NCI-H460 (cell line): ENCODE results near the gene XYLT1. TPM values are rescaled to one million over a fixed set of nuclear protein-coding genes. Genes with fewer than 3 reads are reported as not detected.
"Not testable (repeated sequence)": the region's sequence is repeated elsewhere in the genome, so short reads cannot be mapped to it uniquely, and the experiment has no call there.

ENCODE experiments used
- DNase-seq: peaks from one replicate; pipeline ENCODE4 v3.0.0-alpha.2; 2016; ENCODE audit warnings: low read depth; ENCODE audit errors: extremely low read depth
- total RNA-seq: library from RNA; depleted of rRNA; stranded (reverse); fragments of >200 nt; shearing (Covaris generic); gene quantifications from 2 replicates; pipeline ENCODE4 v1.2.3, GENCODE V29; 2014

Gene XYLT1
- total RNA-seq, 1 experiment from 2014 or later: 27.2 TPM

DNA sequence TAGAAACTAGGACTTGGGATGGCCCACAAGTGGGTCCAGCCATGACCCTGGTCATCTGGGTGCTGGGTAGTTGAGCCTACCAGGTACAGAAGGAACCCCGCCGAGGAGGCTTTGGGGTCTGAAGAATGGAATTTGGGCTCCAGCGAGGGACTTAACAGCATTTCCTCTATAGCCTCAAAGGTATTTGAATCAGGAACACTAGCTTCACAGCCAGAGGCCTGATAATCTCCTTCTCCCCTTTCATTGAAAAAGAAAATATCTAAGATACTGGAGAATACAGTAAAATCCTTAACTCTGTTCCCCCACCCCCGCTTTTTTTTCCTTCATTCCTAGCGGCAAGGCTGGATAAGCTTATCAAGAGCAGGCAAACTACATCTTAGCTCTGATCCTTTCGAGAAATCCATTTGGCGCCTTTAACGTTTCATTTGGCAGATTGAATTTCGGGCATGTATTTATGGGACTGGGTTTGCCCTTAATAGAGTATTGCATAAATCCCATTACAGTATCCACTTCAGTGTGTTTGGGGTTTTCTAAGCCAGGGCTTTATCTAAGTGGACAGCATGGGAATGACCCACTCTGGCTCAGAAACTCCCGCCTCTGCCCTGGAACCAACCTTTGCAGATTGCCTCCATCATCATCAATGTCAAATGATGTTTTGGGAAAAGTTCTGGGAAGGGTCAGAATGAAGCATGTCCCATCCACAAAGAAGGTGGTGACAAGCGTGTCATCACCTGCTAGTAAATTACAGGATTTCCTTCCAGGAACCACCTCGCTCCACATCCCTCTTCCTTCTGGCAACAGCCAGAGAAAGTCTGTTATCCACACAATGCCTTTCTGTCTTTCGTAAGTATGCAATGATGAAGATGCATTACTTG lies 36.9 kb downstream of the XYLT1 start:
- no peak for DNase-seq

DNA sequence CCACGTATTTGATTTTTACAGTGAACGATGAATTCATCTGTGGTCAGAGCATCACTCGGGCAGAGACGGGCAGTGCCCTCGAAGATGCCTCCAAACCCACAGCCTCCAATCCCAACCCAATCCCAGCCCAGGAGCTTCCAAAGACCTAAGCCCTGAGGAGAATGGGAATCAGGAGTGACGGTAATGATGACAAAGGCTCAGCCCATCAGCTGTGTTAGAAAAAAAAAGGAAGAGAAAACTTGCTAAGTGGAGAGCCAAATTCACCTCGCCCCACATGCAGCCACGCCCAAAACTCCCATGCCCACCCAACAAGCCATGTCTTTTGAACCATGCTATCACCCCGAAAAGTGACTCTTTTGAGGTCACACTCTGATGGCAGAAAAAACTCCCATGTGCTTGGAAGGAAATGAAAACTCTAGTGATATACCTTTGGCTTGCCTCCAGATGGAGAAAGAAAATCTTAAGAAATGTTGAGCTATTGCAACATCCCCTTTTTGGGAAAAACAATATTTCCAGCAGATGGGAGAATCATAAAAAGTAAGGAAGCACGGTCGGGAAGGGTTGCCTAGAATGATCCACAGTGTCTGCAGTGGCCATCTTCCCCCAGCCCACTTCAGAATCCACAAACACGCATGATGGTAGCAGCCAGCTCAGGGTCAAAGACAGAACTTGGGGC lies 37.7 kb downstream of the XYLT1 start:
- no peak for DNase-seq

DNA sequence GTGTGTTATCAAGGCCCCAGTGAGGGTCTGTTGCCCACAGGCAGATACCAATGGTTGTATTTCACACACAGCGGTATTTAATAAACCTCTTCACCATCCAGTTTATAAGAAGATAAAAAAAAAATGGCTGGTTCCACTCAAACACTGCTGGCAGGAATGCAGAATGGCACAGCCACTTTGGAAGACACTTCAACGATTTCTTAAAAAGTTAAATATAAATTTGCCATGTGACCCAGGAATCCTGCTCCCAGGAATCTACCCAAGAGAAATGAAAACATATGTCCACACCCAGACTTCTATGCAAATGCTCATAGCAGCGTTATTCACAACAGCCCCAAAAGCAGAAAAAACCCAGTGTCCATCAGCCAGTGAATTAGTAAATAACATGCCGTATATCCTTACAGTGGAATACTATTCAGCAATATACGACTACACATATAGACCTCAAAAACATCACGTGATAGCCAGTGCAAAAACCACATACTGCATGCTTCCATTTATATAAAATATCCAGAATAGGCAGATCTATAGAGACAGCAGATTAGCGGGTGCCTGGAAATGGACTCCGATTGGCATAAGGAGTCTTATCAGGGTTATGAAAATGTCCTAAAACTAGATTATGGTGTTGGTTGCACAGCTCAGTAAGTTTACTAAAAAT lies 38.7 kb downstream of the XYLT1 start:
- DNase-seq: no peak

DNA sequence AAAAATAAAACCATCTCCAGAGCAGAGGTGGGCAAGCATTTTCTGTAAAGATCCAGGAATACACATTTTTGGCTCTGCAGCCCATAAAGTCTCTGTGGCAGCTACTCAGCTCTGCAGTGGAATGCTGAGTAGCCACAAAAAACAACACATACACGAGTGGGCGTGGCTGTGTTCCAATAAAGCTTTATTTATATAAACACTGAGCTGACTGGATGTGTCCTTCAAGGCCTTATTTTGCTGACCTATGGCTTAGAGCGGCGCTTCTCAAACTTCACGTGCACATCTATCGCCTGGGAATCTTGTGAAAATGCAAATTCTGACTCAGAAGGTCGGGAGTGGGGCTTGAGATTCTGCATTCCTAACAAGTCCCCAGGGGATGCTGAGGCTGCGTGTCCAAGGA lies 39.7 kb downstream of the XYLT1 start:
- DNase-seq: no peak

DNA sequence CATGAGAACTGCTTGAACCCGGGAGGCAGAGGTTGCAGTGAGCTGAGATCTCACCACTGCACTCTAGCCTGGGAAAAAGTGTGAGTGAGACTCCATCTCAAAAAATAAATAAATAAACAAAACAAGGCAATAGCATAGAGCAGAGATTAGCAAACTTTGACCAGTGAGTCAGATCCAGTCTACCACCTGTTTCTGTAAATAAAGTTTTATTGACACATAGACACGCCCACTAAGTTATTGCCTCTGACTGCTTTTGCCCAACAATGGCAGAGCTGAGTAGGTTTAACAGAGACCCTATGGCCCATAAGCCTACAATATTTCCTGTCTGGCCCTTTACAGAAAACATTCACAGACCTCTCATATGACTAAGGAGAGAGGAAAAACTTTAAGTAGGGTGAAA lies 44.3 kb downstream of the XYLT1 start:
- DNase-seq: no peak

DNA sequence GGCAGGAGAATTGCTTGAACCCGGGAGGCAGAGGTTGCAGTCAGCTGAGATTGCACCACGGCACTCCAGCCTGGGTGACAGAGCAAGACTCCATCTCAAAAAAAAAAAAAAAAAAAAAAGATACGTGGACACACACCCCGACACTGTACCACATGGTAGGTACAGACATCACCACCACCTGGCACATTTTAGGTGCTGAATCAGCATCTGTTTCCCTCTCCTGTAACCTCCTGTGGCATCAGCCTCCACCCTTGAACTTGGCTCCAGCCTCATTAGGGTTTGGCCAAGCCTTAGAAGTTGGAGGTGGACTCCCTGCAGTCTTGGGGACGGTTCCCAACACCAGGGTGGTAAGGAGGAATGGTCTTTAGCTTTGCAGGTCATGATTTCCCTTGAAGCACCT lies 46.0 kb downstream of the XYLT1 start:
- DNase-seq: no peak

DNA sequence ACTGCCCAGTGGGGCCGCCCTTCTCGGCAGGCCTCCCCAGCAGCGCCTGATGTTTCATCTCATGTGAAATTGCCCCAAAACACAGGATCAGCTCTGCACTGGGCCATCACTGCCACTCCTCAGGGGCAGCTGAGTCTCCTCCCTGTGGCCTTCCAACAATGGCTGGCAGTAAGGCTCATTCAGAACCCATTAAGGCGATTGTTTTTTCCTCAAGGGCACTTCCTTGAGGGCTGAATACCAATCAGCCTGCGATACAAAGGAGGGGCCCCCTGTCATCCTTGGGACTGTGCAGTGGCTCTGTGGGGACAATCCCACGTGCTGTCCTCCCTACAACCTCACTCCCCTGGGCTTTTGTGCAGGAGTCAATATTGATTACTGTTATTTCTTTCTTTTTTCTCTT lies 47.5 kb downstream of the XYLT1 start:
- DNase-seq: no peak

DNA sequence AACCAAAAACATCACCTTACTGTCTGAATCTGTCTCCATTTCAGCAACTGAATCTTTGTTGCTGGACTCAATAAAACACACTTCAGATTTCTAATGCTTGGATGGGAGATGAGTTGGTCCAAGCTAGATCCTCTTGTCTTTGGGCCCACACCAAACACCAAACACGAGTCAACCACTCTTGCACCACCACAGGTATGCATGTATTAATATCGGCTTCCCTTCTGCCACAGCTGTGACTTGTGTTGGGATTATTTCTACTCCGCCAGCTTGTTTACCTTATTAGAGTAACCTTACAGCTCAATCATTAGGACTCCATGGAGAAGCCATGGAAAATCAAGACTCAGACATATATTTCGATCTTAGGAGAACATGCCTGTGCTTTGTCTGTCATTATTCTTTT lies 49.9 kb downstream of the XYLT1 start:
- DNase-seq: no peak

DNA sequence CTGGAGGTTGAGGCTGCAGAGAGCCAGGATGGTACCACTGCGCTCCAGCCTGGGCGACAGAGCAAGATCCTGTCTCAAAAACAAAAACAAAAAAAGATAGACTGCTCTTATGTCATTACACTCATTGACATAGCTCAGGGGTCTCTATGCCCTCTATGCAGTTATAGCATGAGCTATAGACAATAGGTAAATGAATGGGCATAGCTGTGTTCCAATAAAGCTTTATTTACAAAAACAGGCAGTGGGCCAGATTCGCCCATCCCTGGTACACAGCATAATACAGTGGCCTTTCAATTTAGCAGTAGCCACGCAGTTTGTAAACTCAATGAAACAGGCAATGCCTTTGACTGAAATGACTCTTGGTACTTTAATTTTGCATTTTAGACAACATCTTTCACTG lies 51.5 kb downstream of the XYLT1 start:
- DNase-seq: no peak

DNA sequence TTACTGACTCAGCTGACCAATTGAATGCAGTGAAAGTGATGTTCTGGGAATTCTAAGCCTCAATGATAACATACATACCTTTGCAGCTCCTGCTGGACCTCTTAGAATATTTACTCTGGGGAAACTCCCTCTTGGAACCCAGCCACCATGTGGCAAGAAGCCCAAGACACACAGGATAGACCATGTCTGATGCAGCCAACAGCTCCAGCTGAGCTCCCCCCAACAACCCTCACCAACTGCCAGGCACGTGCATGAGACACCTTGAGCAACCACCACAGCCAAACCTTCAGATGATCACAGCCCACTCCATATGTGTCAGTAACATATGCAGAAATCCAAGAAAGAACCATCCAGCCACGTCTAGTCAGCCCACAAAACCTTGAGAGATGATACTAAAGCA lies 53.0 kb downstream of the XYLT1 start:
- no peak for DNase-seq

DNA sequence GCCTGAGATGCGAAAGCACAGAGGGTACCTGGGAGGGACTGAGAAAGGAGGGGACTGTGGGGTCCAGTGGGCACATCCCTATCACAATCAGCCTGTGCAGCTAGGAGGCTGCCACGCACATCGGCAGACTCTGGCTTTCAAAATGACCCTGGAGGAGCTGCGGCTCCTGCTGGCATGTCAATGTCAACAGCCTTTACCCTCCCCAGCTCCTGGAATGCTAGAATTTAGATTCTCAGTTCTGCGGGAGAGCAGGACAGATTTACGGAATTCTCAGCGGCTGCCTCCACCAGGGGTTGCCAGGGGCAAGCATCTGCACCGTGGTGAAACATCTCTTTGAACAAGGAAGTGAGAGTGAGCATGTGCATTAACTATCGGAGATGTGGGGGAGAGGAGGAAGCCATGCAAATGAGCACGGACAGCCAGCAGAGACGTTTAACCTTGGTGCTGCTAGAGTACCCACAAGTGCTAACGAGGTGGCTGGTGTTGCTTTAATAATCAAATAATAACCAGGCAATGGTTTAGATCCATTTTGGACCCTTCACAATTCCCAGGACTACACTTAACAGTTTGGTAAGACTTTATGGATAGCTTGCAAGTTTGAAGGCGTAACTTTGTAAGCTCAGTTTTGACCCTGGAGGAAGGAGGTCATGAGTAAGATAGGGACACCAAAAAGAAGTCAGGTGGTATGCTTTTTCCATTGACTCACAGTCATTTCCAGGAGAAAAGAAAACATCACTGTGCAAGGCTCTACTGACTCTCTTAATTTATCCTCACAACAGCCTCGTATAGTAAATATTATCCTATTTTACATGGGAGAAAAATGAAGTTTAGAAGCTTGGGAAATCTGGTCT lies 54.1 kb downstream of the XYLT1 start:
- DNase-seq: no peak

DNA sequence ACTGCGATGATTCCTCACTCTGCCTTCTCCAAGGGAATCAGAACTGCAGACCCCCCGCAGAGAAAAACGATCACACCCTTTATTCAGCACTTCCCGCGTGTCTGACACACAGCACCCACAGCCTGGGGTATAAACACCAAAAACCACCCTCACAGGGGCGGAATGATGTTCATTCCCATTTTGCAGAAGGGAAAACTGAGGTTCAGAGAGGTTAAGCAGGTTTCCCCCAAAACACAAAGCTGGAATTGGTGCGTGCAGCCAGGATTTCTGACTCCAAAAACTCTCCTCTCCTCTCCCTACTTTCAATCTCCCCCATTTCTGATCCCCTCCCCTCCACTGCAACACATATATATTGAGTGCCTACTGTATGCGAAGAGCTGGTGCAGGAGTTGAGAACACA lies 55.8 kb downstream of the XYLT1 start:
- DNase-seq: no peak

DNA sequence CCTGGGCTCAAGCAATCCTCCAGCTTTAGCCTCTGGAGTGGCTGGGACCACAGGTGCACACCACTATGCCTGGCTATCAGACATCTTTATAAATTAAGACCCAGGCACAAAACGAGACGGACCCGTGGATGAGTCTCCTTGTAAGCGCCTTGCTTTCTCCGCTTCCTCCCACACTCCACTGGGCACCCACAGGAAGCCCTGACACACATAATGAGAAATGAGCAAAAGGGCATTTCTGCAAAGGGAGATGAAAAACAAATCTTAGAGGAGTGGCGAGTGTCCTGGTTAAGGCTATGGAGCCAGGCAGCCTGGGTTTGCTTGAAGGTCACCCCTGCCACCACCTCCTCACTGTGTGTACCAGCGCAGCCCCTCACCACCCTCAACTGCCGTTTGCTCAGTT lies 56.3 kb downstream of the XYLT1 start:
- DNase-seq: no peak

DNA sequence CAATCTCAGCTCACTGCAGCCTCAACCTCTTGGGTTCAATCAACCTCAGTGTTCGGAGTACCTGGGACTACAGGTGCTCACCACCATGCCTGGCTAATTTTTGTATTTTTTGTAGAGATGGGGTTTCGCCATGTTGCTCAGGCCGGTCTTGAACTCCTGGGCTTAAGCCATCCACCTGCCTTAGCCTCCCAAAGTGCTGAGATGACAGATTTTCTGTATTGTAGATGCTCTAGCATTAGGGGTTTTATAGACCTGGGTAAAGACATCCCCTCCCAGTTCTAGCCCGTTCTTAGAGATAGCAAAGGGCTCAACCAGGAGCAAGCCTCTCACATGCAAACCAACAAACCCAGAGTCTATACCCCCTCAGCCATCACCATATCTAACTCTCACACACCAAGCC lies 57.3 kb downstream of the XYLT1 start:
- DNase-seq: no peak

DNA sequence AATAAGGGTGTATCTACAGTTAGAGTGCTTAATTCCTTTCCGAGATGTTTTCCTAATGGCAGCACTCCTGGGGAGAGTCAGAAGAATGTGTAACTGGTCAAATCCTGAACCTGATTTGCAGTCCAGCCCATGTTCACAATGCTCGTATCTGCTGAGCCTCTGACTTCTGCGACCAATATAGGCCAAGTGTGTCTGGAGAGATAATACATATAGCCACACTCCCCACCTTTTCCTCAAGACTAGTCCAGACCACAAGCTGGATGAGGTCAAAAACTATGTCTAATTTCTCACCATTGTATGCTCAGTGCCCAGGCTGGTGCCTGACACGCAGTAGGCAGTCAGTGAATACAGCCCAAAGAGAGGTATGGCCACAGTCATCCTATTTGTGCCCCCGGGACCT lies 58.0 kb downstream of the XYLT1 start:
- DNase-seq: no peak

DNA sequence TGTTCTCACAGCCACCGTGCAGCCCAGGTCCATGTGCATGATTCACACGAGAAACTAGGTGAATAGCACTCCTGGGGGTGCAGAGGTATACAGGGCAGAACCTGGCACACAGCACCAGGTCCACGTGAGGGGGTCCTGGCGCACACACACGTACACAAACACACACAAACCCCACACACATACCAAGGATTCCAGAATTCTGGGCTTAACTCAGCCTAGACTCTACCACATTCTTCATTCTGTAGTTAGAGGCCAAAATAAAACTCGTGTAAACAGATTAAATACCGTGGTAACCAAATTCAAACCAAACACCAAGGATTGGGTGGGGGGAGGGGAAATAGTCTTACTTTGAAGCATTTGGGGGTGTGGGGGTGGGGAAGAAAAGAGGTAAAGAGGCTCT lies 58.5 kb downstream of the XYLT1 start:
- no peak for DNase-seq

DNA sequence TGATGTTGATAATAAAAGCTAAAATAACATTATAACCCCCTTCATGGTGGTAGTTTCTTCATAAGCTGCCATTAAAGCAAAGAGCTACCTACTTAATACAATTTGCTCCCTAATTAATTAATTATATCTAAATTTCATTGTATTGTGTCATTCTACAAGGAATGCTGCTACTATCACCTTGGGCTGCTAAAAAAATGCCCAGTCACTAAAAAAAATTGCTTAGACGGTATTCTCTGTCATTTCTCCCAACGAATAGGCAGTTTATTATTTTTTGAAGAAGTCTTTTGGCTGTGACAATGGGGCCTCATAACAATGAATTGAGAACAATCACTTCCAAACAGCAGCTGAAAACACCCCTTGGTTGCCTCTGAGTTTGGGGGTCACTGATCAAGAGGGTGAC lies 59.5 kb downstream of the XYLT1 start:
- no peak for DNase-seq

DNA sequence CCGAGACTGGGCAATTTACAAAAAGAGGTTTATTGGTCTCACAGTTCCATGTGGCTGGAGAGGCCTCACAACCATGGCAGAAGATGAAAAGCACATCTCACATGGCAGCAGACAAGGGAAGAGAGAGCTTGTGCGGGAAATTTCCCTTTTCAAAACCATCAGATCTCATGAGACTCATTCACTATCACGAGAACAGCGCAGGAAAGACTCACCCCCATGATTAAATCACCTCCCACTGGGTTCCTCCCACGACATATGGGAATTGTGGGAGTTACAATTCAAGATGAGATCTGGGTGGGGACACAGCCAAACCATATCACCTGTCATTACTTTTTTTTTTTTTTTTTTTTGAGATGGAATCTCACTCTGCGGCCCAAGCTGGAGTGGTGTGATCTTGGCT lies 60.4 kb downstream of the XYLT1 start:
- not testable (repeated sequence) for DNase-seq

DNA sequence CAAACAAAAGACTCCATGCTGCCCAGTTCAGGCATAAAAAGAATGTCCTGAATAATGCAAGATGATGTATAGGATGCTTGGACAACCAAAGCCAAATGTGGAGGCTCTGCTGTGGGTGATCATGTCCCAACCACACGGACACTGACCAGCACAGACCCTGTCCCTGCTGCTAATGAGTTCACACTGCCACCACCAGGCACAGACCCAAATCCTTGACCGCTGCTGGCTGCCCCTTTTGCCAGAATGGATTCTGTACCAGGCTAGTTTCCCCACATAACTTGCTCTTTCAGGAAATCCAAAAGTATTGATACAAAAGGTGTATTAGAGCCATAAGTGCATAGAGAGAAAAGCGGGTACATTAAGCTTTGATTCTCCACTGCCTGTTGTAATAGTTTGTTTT lies 60.9 kb downstream of the XYLT1 start:
- no peak for DNase-seq

DNA sequence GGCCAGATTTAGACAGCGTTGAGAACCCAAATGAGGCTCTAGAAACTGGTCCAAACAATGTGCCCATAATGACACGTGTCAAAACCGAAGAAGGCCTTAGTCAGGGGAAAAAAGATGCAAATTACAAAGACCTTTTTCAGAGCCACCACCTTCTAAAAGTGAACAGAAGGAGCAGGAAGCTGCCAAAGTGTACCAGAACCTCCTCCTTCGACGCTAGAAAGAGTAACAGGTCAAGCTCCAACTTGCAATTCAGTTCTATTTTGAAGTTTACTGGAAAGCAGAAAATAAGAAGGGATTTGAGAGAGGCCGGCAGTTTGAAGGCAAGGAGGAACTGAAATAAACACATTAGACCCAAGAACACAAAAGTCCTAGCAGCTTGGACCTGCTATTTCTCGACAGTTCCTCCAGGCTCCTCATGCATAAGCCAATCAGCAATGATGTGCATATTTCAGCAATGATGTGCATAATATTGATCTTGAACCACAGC lies 61.8 kb downstream of the XYLT1 start:
- DNase-seq: no peak

DNA sequence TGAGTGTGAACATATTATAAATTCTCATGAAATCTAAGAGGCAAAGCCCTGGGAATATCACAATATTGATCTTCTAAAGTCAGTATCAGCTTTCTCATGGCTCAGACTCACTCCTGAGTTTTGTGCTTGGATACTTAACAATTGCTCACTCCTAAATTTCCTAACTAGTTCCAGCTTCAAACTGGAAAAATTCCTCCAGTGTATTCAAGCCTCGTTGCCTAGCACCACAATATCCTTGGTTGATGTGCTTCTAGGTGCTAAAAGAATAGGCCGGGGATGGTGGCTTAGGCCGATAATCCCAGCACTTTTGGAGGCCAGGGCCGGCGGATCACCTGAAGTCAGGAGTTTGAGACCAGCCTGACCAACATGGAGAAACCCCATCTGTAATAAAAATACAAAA lies 62.5 kb downstream of the XYLT1 start:
- no peak for DNase-seq
